Fibroblast of villous mesenchyme (primary cell): Measurements from ENCODE around the gene DENND4C. TPM values are rescaled to one million over a fixed set of nuclear protein-coding genes. Genes with fewer than 3 reads are reported as not detected.

Experiments used
- DNase-seq: peaks from one replicate; pipeline ENCODE4 v3.0.0-alpha.2; 2010; ENCODE audit warnings: low read depth
- H3K4me3 ChIP-seq: 2 replicates; pipeline ENCODE4 v1.5.1; 2011; ENCODE audit warnings: low read depth, mild to moderate bottlenecking, low read length
- CTCF ChIP-seq: IDR thresholded peaks from 2 replicates; pipeline ENCODE4 v1.5.1; 2012; ENCODE audit warnings: low read depth, mild to moderate bottlenecking, low read length; ENCODE audit not compliant: insufficient read depth
- total RNA-seq: library from RNA; depleted of rRNA; stranded (reverse); fragments of >200 nt; gene quantifications from 2 replicates; pipeline ENCODE4 v1.2.3, GENCODE V29; 2012

The DENND4C gene
- 54.1 and 70.0 TPM in 2 replicates for total RNA-seq

GRCh38 chr9:19230355-19231125, at the start of gene DENND4C:
Gene DENND4C, plus strand, starts transcription at chr9:19230693. Its CDS starts 45,482 bp downstream, at chr9:19276175.
- no peak for TF ChIP-seq CTCF
- H3K4me3 ChIP-seq, result peak within 1 kb of the TSS; percentile 89
- DNase-seq, result peak; percentile 89

- H3K4me3 ChIP-seq, result no peak overlapping the region
- TF ChIP-seq CTCF, result no peak
- DNase-seq, result peak; percentile 18
Observed at GRCh38 chr9:19180991-19181390, 49.5 kb upstream of the DENND4C start.

- no peak overlapping the region for H3K4me3 ChIP-seq
- TF ChIP-seq CTCF, result no peak
- no peak for DNase-seq
Observed at GRCh38 chr9:19181561-19181960, 48.9 kb upstream of the DENND4C start.

GRCh38 chr9:19184144-19184917, 46.2 kb upstream of the DENND4C start:
- peak; percentile 94 for DNase-seq
- no peak for TF ChIP-seq CTCF
- no peak overlapping the region for H3K4me3 ChIP-seq

- no peak for DNase-seq
- no peak for TF ChIP-seq CTCF
- H3K4me3 ChIP-seq, result no peak overlapping the region
Observed at GRCh38 chr9:19185191-19185590, 45.3 kb upstream of the DENND4C start.

- peak; percentile 48 for DNase-seq
- TF ChIP-seq CTCF, result no peak
- no peak overlapping the region for H3K4me3 ChIP-seq
Observed at GRCh38 chr9:19186232-19186631, 44.3 kb upstream of the DENND4C start.
